NOMO-1 (cell line): ENCODE measurements around the gene PLSCR3.

Source experiments
- DNase-seq, 2 experiments: peaks; one replicate each; lab custom pipeline; 2025; ENCODE audit not compliant: unreplicated experiment in 2 of 2; lab: John Stamatoyannopoulos, UW

The PLSCR3 gene

GRCh38 chr17:7407082-7407481 lies 12.8 kb upstream of the PLSCR3 start:
- no peak for DNase-seq

GRCh38 chr17:7406235-7406825 lies 12.0 kb upstream of the PLSCR3 start:
- no peak for DNase-seq

- DNase-seq: no peak
Observed at GRCh38 chr17:7405350-7406234, 11.3 kb upstream of the PLSCR3 start.

- peak in 1 of 2 experiments; percentile 49 for DNase-seq
Observed at GRCh38 chr17:7404737-7405349, 10.5 kb upstream of the PLSCR3 start.

- peak; percentile 98 to 99 for DNase-seq
Observed at GRCh38 chr17:7403977-7404736, 9.8 kb upstream of the PLSCR3 start, which contains the start of gene TMEM256. TMEM256 (minus strand) TSS chr17:7404097; CDS start chr17:7404084, 13 bp downstream.

- DNase-seq: peak in 1 of 2 experiments; percentile 74
Observed at GRCh38 chr17:7403727-7403976, 9.3 kb upstream of the PLSCR3 start.

- no peak for DNase-seq
Observed at GRCh38 chr17:7403043-7403726, 8.9 kb upstream of the PLSCR3 start.

- no peak for DNase-seq
Observed at GRCh38 chr17:7398612-7399011, 4.3 kb upstream of the PLSCR3 start.

GRCh38 chr17:7396147-7396546 lies 1.8 kb upstream of the PLSCR3 start:
- no peak for DNase-seq

GRCh38 chr17:7393613-7394451 lies 493 bp downstream of the PLSCR3 start:
- DNase-seq: peak in 1 of 2 experiments; percentile 13

GRCh38 chr17:7392696-7393612 lies 1.4 kb downstream of the PLSCR3 start:
- DNase-seq: no peak

GRCh38 chr17:7391307-7391706 lies 3.0 kb downstream of the PLSCR3 start:
- DNase-seq: no peak

- no peak for DNase-seq
Observed at GRCh38 chr17:7389924-7390910, 4.1 kb downstream of the PLSCR3 start.

- DNase-seq: no peak
Observed at GRCh38 chr17:7388856-7389255, 5.5 kb downstream of the PLSCR3 start.

GRCh38 chr17:7384489-7385081 lies 9.7 kb downstream of the PLSCR3 start:
- no peak for DNase-seq

GRCh38 chr17:7383742-7384488 lies 10.4 kb downstream of the PLSCR3 start:
- peak; percentile 20 to 25 for DNase-seq
